GM19468 (cell line): ENCODE data around the gene SYS1.

ENCODE experiments used
- ATAC-seq: cut with Tn5 transposase; IDR thresholded peaks from one replicate; pipeline ENCODE4 v1.9.1; 2021; ENCODE audit warnings: mild to moderate bottlenecking, moderate library complexity, moderate number of reproducible peaks; ENCODE audit not compliant: unreplicated experiment; ENCODE audit errors: extremely low read depth

The SYS1 gene

GRCh38 chr20:45362804-45363610 lies at the start of gene SYS1:
Gene SYS1, plus strand, starts transcription at chr20:45363156. Its CDS starts 376 bp downstream, at chr20:45363532.
- ATAC-seq: peak; percentile 72

- ATAC-seq: no peak
Observed at GRCh38 chr20:45313943-45314342, 49.0 kb upstream of the SYS1 start.

DNA sequence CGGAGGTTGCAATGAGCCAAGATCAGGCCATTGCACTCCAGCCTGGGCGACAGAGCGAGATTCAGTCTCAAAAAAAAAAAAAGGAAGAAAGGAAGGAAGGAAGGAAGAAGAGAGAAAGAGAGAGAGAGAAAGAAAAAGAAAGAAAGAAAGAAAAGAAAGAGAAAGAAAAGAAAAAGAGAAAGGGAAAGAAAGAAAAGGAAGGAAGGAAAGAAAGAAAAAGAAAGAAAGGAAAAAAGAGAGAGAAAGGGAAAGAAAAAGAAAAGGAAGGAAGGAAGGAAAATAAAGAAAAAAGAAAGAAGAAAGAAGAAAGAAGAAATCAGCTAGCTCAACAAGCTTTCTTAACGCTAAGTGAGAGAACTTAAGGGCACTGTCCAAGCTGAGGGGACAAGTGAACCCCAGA lies 47.3 kb upstream of the SYS1 start:
- ATAC-seq: no peak

DNA sequence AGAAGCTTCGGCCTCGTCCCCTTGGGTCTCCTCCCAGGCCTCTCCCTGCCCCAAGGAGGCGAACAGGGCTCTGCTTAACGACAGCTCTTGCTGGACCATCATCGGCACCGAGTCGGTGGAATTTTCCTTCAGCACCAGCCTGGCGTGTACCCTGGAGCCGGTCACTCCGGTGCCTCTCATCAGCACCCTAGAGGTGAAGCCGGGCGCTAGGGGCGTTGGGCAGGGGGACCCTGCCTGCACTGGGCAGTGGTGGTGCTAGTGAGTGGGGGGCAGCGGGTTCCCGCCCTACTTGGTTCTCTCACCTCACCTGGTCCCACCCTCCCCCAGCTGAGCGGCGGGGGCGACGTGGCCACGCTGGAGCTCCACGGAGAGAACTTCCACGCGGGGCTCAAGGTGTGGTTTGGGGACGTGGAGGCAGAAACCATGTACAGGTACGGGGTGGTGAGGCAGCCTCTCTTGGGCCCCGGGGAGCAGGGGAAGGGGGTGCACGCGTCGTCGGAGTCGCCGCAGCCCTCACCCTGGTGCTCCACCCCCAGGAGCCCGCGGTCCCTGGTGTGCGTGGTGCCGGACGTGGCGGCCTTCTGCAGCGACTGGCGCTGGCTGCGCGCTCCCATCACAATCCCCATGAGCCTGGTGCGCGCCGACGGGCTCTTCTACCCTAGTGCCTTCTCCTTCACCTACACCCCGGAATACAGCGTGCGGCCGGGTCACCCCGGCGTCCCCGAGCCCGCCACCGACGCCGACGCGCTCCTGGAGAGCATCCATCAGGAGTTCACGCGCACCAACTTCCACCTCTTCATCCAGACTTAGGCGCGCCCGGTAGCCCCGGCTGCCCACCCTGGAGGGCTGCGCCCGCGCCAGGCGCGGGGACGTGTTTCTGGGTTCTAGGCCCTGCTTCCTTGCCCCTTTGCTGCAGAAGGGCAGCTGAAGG lies 46.5 kb upstream of the SYS1 start:
- ATAC-seq: no peak

DNA sequence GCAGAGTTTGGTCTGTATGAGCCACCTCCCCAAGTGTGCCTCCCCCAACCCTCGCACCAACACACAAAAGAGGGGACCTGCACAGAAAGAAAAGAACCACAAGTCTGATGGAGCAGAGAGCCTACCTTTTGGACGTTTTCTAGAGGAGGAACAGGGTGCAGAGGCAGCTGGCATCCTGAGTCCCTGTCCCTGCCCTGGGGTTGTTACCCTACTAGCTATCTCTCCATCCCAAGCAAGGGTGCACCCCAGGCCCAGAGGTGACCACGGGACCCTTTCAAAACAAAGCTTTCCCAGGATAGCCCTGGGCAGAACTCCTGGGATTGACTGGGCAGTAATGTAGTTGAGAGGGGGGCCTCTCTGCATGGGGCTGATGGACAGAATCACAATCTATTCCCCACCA lies 45.1 kb upstream of the SYS1 start:
- ATAC-seq: no peak

DNA sequence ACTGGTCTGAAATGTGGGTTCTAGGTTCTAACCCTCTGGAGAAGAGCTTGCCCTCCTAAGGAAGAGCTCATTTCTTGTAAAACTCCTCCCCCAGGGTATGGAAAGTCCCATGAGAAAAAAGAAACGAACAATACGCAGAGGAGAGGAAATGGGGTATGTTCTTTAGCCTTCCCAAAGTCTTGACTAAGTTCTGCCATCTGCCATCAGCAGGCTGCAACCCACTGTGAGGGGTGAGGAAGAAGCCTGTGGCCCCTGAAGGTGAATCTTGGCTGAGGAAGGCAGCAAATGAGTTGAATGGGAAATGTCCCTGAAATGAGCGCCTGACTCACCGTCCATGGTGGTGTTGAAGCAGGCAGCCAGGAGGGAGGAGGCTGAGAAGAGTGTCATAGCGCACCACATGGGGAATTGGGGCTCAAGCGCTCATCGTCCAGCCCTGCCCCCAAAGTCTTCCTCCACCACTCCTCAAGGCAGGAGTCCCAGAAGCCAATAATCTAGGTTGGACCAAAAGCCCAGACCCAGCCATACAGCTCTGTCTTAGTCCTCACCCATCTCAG lies 44.5 kb upstream of the SYS1 start:
- ATAC-seq: no peak

DNA sequence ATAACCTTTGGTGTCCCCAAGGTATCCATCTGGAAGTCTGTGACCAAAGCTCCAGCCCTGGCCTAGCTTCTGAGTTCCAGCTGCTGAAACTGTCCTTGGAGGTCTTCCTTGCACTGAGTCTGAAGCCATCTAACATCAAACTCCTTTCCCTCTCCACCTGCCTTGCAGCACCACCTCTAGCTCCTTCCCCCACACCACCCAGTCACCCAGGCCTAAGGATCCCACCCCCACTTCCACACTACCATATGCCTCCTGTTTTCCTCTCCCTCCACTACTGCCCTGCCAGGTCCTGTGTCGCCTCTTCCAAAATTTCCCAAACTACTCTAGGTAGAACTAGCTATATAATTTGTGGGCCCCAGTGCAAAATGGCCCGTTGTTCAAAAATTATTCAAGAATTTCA lies 44.0 kb upstream of the SYS1 start:
- ATAC-seq: no peak

GRCh38 chr20:45320948-45321595 lies 41.9 kb upstream of the SYS1 start:
- no peak for ATAC-seq

DNA sequence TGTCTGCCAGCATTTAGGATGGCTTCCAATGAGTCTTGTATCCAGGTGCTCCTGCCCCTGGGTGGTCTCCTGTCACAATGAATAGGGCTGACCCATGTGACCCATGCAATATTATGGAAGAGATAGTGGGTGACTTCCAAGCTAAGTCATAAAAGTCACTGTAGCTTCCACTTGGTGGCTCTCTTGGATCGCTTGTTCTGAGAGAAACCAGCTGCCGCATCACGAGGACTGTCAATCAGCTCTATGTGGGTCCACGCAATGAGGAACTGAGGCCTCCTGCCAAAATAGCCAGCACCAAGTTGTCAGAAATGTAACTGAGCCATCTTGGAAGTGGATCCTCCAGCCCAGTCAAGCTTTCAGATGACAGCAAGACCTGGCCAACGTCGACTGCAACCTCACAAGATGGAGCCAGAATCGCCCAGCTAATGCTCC lies 40.0 kb upstream of the SYS1 start:
- no peak for ATAC-seq

- ATAC-seq: no peak
Observed at GRCh38 chr20:45323731-45324130, 39.2 kb upstream of the SYS1 start.

- no peak for ATAC-seq
Observed at GRCh38 chr20:45325371-45325770, 37.6 kb upstream of the SYS1 start.

- no peak for ATAC-seq
Observed at GRCh38 chr20:45328451-45328850, 34.5 kb upstream of the SYS1 start.

DNA sequence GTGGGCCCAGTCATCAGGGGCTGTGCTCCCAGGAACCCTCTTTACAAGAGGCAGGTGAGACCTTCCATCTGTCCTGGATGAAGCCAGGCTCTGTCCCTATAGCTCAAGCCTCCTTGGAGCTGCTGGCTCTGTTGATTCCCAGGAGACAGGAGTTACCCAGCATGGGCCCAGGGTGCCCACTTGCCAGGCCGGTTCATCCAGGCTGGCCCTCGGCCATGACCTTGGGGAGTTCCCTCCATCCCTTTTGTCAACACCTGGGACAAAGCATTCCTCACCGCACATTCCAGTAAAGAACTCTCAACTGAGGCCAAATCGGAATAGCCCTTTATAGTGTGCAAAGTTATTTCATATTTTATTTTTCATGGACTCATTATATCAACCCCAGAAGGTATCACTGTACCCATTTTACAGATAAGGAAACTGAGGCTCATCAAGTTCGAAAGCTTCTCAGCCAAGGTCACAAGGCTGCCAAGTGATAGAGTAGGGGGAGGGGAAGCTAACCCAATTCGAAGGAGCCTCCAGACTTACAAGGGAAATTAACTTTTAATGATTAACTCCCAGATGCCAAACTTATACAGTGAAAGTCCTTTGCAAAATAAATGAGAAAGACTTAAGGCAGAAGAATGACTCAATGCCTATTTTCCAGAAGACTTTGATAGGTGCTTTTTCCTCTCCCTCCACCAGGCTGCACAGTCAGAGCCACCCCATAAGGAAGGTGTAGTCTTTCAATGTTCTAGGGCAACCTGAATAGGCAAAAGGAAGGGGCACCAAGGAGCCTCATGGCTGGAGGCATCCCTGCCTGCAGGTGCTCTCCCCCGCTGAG lies 33.2 kb upstream of the SYS1 start:
- ATAC-seq: no peak

- ATAC-seq: no peak
Observed at GRCh38 chr20:45330476-45330875, 32.5 kb upstream of the SYS1 start.

- no peak for ATAC-seq
Observed at GRCh38 chr20:45336530-45337366, 26.2 kb upstream of the SYS1 start.

DNA sequence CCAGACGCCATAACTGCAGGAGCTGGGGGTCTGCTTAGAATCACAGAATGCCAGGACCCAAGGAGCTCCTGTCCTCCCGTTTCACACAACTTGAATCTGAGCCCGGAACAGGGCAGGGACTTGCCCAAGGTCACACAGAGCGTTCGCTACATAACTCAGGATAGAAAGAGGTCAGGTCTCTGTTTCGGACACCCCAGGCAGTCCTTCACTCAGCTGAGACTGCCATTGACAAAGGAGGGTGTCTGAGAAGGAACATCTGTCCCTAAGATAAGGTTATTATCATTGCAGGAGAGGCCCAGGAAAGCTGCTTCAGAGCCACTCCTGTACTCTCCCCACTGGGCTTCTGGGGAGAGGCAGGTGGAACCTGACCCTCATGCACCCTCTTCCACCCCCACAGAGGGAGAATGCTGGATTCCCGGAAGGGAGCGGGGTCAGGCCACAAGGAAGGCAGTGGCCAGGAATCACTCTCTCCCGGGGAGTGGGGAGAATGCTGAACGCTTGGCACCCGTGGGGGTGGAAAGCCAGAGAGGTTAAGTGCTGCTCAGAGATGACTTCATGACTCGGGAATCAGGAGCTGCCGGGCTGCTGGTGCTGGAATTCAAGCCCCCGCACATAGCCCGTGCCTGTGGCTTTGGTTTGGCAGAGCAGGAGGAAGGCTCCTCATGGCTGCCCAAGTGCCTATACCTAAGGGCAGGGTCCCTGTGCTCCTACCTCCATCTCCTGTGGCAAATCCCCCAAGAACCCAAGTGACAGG lies 25.4 kb upstream of the SYS1 start:
- no peak for ATAC-seq

DNA sequence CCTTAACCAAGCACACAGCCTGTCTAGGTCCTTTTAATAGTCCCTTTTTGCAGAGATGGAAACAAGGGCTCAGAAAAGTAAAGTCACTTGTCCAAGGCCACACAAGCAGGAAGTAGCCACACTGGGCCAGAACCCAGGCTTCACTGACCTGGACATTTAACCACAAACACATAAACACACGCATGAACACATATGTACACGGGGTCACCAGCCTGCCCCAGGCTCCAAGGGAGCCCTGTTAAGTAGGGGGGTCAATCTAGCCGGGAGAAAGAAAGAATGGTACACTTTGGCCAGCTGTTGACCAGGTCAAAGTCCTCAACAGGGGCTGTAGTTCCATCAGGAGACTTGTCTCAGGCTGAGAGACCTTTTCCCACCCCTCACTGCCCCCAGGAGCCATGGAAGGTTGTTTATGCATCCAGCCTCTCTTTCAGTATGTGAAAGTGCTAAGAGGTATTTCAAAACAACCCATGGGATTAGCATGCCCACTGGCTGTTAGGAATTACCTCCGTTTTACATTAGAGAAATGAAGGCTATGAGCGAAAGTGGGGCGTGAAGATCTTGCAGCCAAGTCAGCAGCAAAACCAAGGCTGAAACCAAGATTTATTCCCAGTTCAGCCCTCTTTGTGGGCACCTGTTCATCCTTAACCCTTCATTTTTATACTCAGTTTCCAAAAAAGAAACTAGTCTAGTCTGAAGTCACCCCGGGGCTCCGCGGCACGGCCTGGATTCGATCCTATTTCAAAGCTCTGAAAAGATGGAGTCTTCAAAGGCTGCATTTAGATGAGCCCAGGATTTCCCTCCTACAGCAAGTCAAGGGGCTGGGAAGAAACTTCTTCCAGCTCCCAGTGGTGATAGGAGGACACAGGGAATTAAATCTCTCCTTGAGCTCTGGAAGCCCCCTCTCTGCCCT lies 24.6 kb upstream of the SYS1 start:
- ATAC-seq: no peak
